Subcutaneous adipose tissue (tissue), 4 donors: ENCODE measurements around the gene GPR52. TPM values are rescaled to one million over a fixed set of nuclear protein-coding genes. Genes with fewer than 3 reads are reported as not detected.

Experiments used
- total RNA-seq, 4 donors: library from RNA; depleted of rRNA; stranded (reverse); fragments of >200 nt; gene quantifications; one replicate each; pipeline ENCODE4 v1.1.0, GENCODE V29; 2016
- TF ChIP-seq, protein P1 (sequence below): fragments of 450-650 bp; IDR thresholded peaks from one replicate; pipeline ENCODE4 v1.5.1; 2016; ENCODE audit warnings: low read depth, mild to moderate bottlenecking, control low read depth, antibody characterized with exemption, moderate library complexity

GPR52 gene
- total RNA-seq, 4 donors from 2014 or later: 0.75 to 7.2 (median 2.7) TPM

DNA sequence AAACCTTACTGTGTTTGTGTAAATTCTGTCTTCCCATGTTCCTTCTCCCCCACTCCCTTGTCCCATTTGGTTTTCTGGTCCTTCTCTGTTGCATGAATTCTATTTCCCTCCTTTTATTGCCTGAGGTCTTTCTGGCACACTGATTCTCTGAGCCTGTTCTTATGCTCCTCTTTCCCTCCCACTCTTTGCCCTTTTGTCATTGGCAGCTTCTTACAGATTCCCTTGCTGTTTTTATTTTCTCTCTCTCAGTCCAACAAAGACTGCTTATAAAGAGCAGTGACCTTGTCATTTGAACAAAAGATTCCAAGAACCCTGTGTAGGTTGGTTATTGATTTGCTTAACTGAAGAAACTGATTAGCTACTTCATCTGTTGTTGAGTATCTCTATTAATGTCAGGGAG, 49.7 kb downstream of the GPR52 start:
- TF ChIP-seq, protein P1, sequence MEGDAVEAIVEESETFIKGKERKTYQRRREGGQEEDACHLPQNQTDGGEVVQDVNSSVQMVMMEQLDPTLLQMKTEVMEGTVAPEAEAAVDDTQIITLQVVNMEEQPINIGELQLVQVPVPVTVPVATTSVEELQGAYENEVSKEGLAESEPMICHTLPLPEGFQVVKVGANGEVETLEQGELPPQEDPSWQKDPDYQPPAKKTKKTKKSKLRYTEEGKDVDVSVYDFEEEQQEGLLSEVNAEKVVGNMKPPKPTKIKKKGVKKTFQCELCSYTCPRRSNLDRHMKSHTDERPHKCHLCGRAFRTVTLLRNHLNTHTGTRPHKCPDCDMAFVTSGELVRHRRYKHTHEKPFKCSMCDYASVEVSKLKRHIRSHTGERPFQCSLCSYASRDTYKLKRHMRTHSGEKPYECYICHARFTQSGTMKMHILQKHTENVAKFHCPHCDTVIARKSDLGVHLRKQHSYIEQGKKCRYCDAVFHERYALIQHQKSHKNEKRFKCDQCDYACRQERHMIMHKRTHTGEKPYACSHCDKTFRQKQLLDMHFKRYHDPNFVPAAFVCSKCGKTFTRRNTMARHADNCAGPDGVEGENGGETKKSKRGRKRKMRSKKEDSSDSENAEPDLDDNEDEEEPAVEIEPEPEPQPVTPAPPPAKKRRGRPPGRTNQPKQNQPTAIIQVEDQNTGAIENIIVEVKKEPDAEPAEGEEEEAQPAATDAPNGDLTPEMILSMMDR: no peak
